Measurements from ENCODE around the gene PEAK1. TPM values are rescaled to one million over a fixed set of nuclear protein-coding genes. Genes with fewer than 3 reads are reported as not detected.
A peak's percentile ranks its signal among the peaks of the same experiment; 100 is the strongest.

The PEAK1 gene
- total and polyA plus RNA-seq, 3 experiments from 2014 or later, result 2.2 to 26.3 (median 25.1) TPM

GRCh38 chr15:77058468-77058867 lies 361.4 kb downstream of the PEAK1 start:
- peak overlapping the region in 1 of 8 donors; percentile 44 for H3K27ac Mint-ChIP-seq
- CTCF ChIA-PET, result no interaction called here

GRCh38 chr15:77057685-77058084 lies 362.2 kb downstream of the PEAK1 start:
- CTCF ChIA-PET, result interaction anchor here (3.0 kb wide), 1 partner anchor 12 kb away, joined by 9 read pairs; no protein-coding TSS in a partner anchor
- POLR2A ChIA-PET, result no interaction called here
- H3K4me1 Mint-ChIP-seq, result peaks cover 23 to 45% (median 41%) of the 10 kb centered on the region in 3 donors
- H3K27me3 Mint-ChIP-seq, result peaks cover 0 to 1% of the 10 kb centered on the region in 2 donors
- no peak overlapping the region for H3K4me3 Mint-ChIP-seq
- H3K9me3 ChIP-seq (ENCODE audit: low read length), result no peaks in the 10 kb centered on the region
- no peaks in the 10 kb centered on the region for H3K27me3 ChIP-seq (ENCODE audit: insufficient read depth, low read length, poor library complexity, severe bottlenecking)
- H3K27ac Mint-ChIP-seq, result peak overlapping the region in 1 of 8 donors; percentile 36
- H3K36me3 Mint-ChIP-seq, result peaks cover 0 to 9% (median 4%) of the 10 kb centered on the region in 3 donors
- H3K27ac ChIP-seq (ENCODE audit: low read depth, low read length), result no peak overlapping the region
- H3K9me3 Mint-ChIP-seq, result no peaks in the 10 kb centered on the region
- DNase-seq, result no peak
- H3K4me3 ChIP-seq (ENCODE audit: low read length), result no peak overlapping the region
- no peaks in the 10 kb centered on the region for H3K4me1 ChIP-seq (ENCODE audit: insufficient read depth, low read length)
- H3K36me3 ChIP-seq (ENCODE audit: insufficient read depth, low read length), result no peaks in the 10 kb centered on the region

More at GRCh38 chr15:77058468-77058867, 361.4 kb downstream of the PEAK1 start:
- H3K4me3 ChIP-seq (ENCODE audit: low read length), result no peak overlapping the region
- H3K36me3 ChIP-seq (ENCODE audit: insufficient read depth, low read length), result no peaks in the 10 kb centered on the region
- DNase-seq, result no peak
- H3K27ac ChIP-seq (ENCODE audit: low read depth, low read length), result no peak overlapping the region
- peaks cover 0 to 8% (median 4%) of the 10 kb centered on the region in 3 donors for H3K36me3 Mint-ChIP-seq
- H3K9me3 ChIP-seq (ENCODE audit: low read length), result no peaks in the 10 kb centered on the region
- no peak overlapping the region for H3K4me3 Mint-ChIP-seq
- H3K27me3 ChIP-seq (ENCODE audit: insufficient read depth, low read length, poor library complexity, severe bottlenecking), result no peaks in the 10 kb centered on the region
- no peaks in the 10 kb centered on the region for H3K4me1 ChIP-seq (ENCODE audit: insufficient read depth, low read length)
- POLR2A ChIA-PET, result no interaction called here
- peaks cover 0 to 1% of the 10 kb centered on the region in 2 donors for H3K27me3 Mint-ChIP-seq
- H3K9me3 Mint-ChIP-seq, result no peaks in the 10 kb centered on the region
- H3K4me1 Mint-ChIP-seq, result peaks cover 23 to 45% (median 41%) of the 10 kb centered on the region in 3 donors

- Mint-ChIP-seq H3K27ac (no peak overlapping the region), H3K36me3 (peaks cover 0 to 12% (median 4%) of the 10 kb centered on the region in 3 donors)
- POLR2A ChIA-PET, result no interaction called here
These were observed 362.8 kb downstream of the PEAK1 start for GRCh38 chr15:77057072-77057471.

GRCh38 chr15:77053709-77054108 lies 366.2 kb downstream of the PEAK1 start:
- ChIA-PET CTCF (no interaction called here), POLR2A (no interaction called here)
- no peaks in the 10 kb centered on the region for H3K27me3 ChIP-seq (ENCODE audit: insufficient read depth, low read length, poor library complexity, severe bottlenecking)
- peaks cover 11 to 21% (median 14%) of the 10 kb centered on the region in 3 donors for H3K4me1 Mint-ChIP-seq
- DNase-seq, result no peak
- no peak overlapping the region for H3K27ac ChIP-seq (ENCODE audit: low read depth, low read length)
- no peak overlapping the region for H3K4me3 ChIP-seq (ENCODE audit: low read length)
- H3K36me3 Mint-ChIP-seq, result peaks cover 0 to 21% (median 4%) of the 10 kb centered on the region in 3 donors
- H3K4me3 Mint-ChIP-seq, result no peak overlapping the region
- no peaks in the 10 kb centered on the region for H3K9me3 Mint-ChIP-seq
- H3K27ac Mint-ChIP-seq, result peak overlapping the region in 2 of 8 donors; percentile 24 to 43
- no peaks in the 10 kb centered on the region for H3K27me3 Mint-ChIP-seq
- H3K36me3 ChIP-seq (ENCODE audit: insufficient read depth, low read length), result peaks cover 4% of the 10 kb centered on the region
- no peaks in the 10 kb centered on the region for H3K4me1 ChIP-seq (ENCODE audit: insufficient read depth, low read length)
- H3K9me3 ChIP-seq (ENCODE audit: low read length), result no peaks in the 10 kb centered on the region

More at GRCh38 chr15:77057072-77057471, 362.8 kb downstream of the PEAK1 start:
- no peak overlapping the region for H3K27ac ChIP-seq (ENCODE audit: low read depth, low read length)
- peaks cover 23 to 41% (median 39%) of the 10 kb centered on the region in 3 donors for H3K4me1 Mint-ChIP-seq
- no peak overlapping the region for H3K4me3 Mint-ChIP-seq
- no peak for DNase-seq
- H3K9me3 Mint-ChIP-seq, result no peaks in the 10 kb centered on the region
- H3K27me3 ChIP-seq (ENCODE audit: insufficient read depth, low read length, poor library complexity, severe bottlenecking), result no peaks in the 10 kb centered on the region
- no peaks in the 10 kb centered on the region for H3K27me3 Mint-ChIP-seq
- CTCF ChIA-PET, result interaction anchor here (1.0 to 3.0 kb wide), 2 partner anchors 12 kb away, joined by 3 to 9 read pairs; no protein-coding TSS in a partner anchor
- peaks cover 3% of the 10 kb centered on the region for H3K36me3 ChIP-seq (ENCODE audit: insufficient read depth, low read length)
- H3K4me3 ChIP-seq (ENCODE audit: low read length), result no peak overlapping the region
- H3K9me3 ChIP-seq (ENCODE audit: low read length), result no peaks in the 10 kb centered on the region
- no peaks in the 10 kb centered on the region for H3K4me1 ChIP-seq (ENCODE audit: insufficient read depth, low read length)

- H3K4me3 Mint-ChIP-seq, result no peak overlapping the region
- POLR2A ChIA-PET, result no interaction called here
- Histone ChIP-seq H3K4me3 (ENCODE audit: low read length) (no peak overlapping the region), H3K9me3 (ENCODE audit: low read length) (no peaks in the 10 kb centered on the region), H3K36me3 (ENCODE audit: insufficient read depth, low read length) (peaks cover 4% of the 10 kb centered on the region), H3K4me1 (ENCODE audit: insufficient read depth, low read length) (no peaks in the 10 kb centered on the region), H3K27me3 (ENCODE audit: insufficient read depth, low read length, poor library complexity, severe bottlenecking) (no peaks in the 10 kb centered on the region), H3K27ac (ENCODE audit: low read depth, low read length) (no peak overlapping the region)
- DNase-seq, result no peak
- no peaks in the 10 kb centered on the region for H3K9me3 Mint-ChIP-seq
- no peaks in the 10 kb centered on the region for H3K27me3 Mint-ChIP-seq
- H3K27ac Mint-ChIP-seq, result peak overlapping the region in 1 of 8 donors; percentile 21
- peaks cover 0 to 28% (median 2%) of the 10 kb centered on the region in 3 donors for H3K36me3 Mint-ChIP-seq
- CTCF ChIA-PET, result interaction anchor here (1.2 kb wide), 1 partner anchor 14 kb away, joined by 3 read pairs; no protein-coding TSS in a partner anchor
- H3K4me1 Mint-ChIP-seq, result peaks cover 7 to 17% (median 7%) of the 10 kb centered on the region in 3 donors
These were observed 367.3 kb downstream of the PEAK1 start for GRCh38 chr15:77052556-77052955.

Other genes starting within 250 kb of the PEAK1 start
- gene HMG20A, start 784 bp upstream of the PEAK1 start, total RNA-seq, result 10 to 100 TPM; 28.5 to 34.0 TPM
- 46.6 TPM for gene HMG20A, start 784 bp upstream of the PEAK1 start, polyA plus RNA-seq
- not detected for gene LINGO1, start 212.8 kb upstream of the PEAK1 start, total RNA-seq
- not detected for gene LINGO1, start 212.8 kb upstream of the PEAK1 start, polyA plus RNA-seq